ENCODE results near the gene MRPL43. TPM values are rescaled to one million over a fixed set of nuclear protein-coding genes. Genes with fewer than 3 reads are reported as not detected.

The MRPL43 gene
- total RNA-seq, 1 donor from 2014 or later, result 85.4 TPM

MicroRNA genes within 50 kb of the gene (microRNA counts, 767-probe panel; counts per million panel counts)
- microRNA hsa-miR-608, result 238 to 261 counts per million in 2 donors

Small RNA genes within 50 kb of the gene (microRNA-seq; reads per million reads assigned to microRNA genes)
- not detected for gene MIR608 (ENCODE audit: borderline number of aligned reads, borderline replicate concordance)

Small RNA genes within 50 kb of the gene (small RNA-seq; reads per million reads assigned to genes)
- not detected for gene MIR608

Other genes starting within 250 kb of the MRPL43 start
- not detected for gene PAX2, start 241.9 kb downstream of the MRPL43 start, total RNA-seq
- gene SLF2, start 74.5 kb downstream of the MRPL43 start, total RNA-seq, result 26.8 TPM
- 6.4 TPM for gene SEMA4G, start 18.0 kb downstream of the MRPL43 start, total RNA-seq
- 5.2 TPM for gene TWNK, start within 50 bp of the MRPL43 start, total RNA-seq
- 99.4 TPM for gene LZTS2, start 12.3 kb upstream of the MRPL43 start, total RNA-seq
- 1.5 TPM for gene PDZD7, start 43.6 kb upstream of the MRPL43 start, total RNA-seq
- 95.0 TPM for gene SFXN3, start 43.7 kb upstream of the MRPL43 start, total RNA-seq
- gene KAZALD1, start 74.5 kb upstream of the MRPL43 start, total RNA-seq, result 4.2 TPM
- not detected for gene TLX1, start 143.8 kb upstream of the MRPL43 start, total RNA-seq
- gene LBX1, start 242.0 kb upstream of the MRPL43 start, total RNA-seq, result not detected

Data from vagina (tissue), 2 donors.